Measurements from ENCODE around the gene ABHD1.

DNA sequence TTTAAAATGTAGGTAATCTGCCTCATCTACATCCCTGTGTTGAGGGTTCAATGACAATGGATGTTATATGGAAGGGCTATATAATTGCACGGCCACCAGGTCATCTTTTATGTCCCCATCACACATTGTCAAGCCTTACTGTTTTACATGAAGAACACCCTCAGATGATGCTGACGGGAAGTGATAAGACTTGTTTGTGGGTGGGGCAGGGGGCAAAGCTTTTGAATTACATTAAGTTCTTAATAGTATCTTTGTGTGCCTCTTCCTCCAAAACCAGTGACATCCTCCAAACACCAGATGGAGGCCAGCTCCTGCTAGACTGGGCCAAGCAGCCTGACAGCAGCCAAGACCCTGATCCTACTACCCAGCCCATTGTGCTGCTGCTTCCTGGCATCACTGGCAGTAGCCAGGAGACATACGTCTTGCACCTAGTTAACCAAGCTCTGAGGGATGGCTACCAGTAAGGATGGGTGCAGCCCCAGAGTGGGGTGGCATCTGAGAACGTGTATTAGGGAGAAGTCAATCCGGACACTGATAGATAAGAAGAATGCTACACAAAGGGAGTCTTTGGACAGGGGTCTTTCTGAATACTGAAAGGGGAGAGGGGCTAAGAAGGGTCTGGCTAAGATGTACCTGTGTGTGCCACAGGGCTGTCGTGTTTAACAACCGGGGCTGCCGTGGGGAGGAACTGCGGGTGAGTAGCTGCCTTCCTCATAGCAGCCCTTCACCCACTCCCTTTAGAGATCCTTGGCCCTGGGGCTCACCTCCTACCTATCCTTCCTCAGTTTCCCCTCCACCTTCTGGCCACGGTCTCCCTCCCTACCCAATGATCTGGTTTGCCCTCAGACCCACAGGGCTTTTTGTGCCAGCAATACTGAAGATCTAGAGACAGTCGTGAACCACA is 5.3 kb downstream of the ABHD1 start:
- TF ChIP-seq CTCF (conservative IDR thresholded peaks at IDR 0.05) (no peak), ZFX (IDR thresholded peaks at IDR 0.05) (no peak)
